ENCODE data around the gene PARP8.

Gene PARP8

GRCh38 chr5:50720061-50720710 is 53.7 kb downstream of the PARP8 start:
- H3K27me3 ChIP-seq (replicated peaks; ENCODE audit: control insufficient read depth, insufficient read depth, low read length): no peaks in the 10 kb centered on the region
- H3K36me3 ChIP-seq (ENCODE audit: control insufficient read depth, insufficient read depth, low read length): no peaks in the 10 kb centered on the region
- DNase-seq (ENCODE audit: extremely low read depth, insufficient read length): no peak
- no peak overlapping the region for H3K4me3 ChIP-seq (replicated peaks; ENCODE audit: low read depth, low read length)
- no peak for TF ChIP-seq CTCF (IDR thresholded peaks at IDR 0.05; ENCODE audit: insufficient read depth, low read length, poor library complexity, severe bottlenecking)

GRCh38 chr5:50722223-50722622 is 55.8 kb downstream of the PARP8 start:
- no peak for DNase-seq (ENCODE audit: extremely low read depth, insufficient read length)
- H3K4me3 ChIP-seq (replicated peaks; ENCODE audit: low read depth, low read length): no peak overlapping the region
- no peak for TF ChIP-seq CTCF (IDR thresholded peaks at IDR 0.05; ENCODE audit: insufficient read depth, low read length, poor library complexity, severe bottlenecking)

GRCh38 chr5:50724262-50724661 is 57.8 kb downstream of the PARP8 start:
- Histone ChIP-seq H3K36me3 (ENCODE audit: control insufficient read depth, insufficient read depth, low read length) (no peaks in the 10 kb centered on the region), H3K4me3 (replicated peaks; ENCODE audit: low read depth, low read length) (no peak overlapping the region), H3K27me3 (replicated peaks; ENCODE audit: control insufficient read depth, insufficient read depth, low read length) (no peaks in the 10 kb centered on the region)
- TF ChIP-seq CTCF (IDR thresholded peaks at IDR 0.05; ENCODE audit: insufficient read depth, low read length, poor library complexity, severe bottlenecking): no peak
- no peak for DNase-seq (ENCODE audit: extremely low read depth, insufficient read length)

More at GRCh38 chr5:50722223-50722622, 55.8 kb downstream of the PARP8 start:
- Histone ChIP-seq H3K27me3 (replicated peaks; ENCODE audit: control insufficient read depth, insufficient read depth, low read length) (no peaks in the 10 kb centered on the region), H3K36me3 (ENCODE audit: control insufficient read depth, insufficient read depth, low read length) (no peaks in the 10 kb centered on the region)

- TF ChIP-seq CTCF (IDR thresholded peaks at IDR 0.05; ENCODE audit: insufficient read depth, low read length, poor library complexity, severe bottlenecking): no peak
- no peak overlapping the region for H3K4me3 ChIP-seq (replicated peaks; ENCODE audit: low read depth, low read length)
- no peak for DNase-seq (ENCODE audit: extremely low read depth, insufficient read length)
Observed at GRCh38 chr5:50725800-50726474, 59.5 kb downstream of the PARP8 start.

GRCh38 chr5:50726475-50727148 is 60.2 kb downstream of the PARP8 start:
- H3K27me3 ChIP-seq (replicated peaks; ENCODE audit: control insufficient read depth, insufficient read depth, low read length): no peaks in the 10 kb centered on the region
- no peaks in the 10 kb centered on the region for H3K36me3 ChIP-seq (ENCODE audit: control insufficient read depth, insufficient read depth, low read length)
- no peak overlapping the region for H3K4me3 ChIP-seq (replicated peaks; ENCODE audit: low read depth, low read length)
- DNase-seq (ENCODE audit: extremely low read depth, insufficient read length): no peak
- no peak for TF ChIP-seq CTCF (IDR thresholded peaks at IDR 0.05; ENCODE audit: insufficient read depth, low read length, poor library complexity, severe bottlenecking)

More at GRCh38 chr5:50725800-50726474, 59.5 kb downstream of the PARP8 start:
- no peaks in the 10 kb centered on the region for H3K27me3 ChIP-seq (replicated peaks; ENCODE audit: control insufficient read depth, insufficient read depth, low read length)
- H3K36me3 ChIP-seq (ENCODE audit: control insufficient read depth, insufficient read depth, low read length): no peaks in the 10 kb centered on the region

All from GM06990 (cell line).